Measurements from ENCODE around the gene RAD51B.

The RAD51B gene

GRCh38 chr14:68140076-68140741, 320.6 kb downstream of the RAD51B start (continued):
- no peak for TF ChIP-seq ZNF555 (tag by site-specific recombination; conservative IDR thresholded peaks at IDR 0.05)
- TF ChIP-seq, protein P1, sequence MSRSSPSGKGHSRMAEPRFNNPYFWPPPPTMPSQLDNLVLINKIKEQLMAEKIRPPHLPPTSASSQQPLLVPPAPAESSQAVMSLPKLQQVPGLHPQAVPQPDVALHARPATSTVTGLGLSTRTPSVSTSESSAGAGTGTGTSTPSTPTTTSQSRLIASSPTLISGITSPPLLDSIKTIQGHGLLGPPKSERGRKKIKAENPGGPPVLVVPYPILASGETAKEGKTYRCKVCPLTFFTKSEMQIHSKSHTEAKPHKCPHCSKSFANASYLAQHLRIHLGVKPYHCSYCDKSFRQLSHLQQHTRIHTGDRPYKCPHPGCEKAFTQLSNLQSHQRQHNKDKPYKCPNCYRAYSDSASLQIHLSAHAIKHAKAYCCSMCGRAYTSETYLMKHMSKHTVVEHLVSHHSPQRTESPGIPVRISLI (tag by site-specific recombination; IDR thresholded peaks at IDR 0.05): peak; percentile 49
- TF ChIP-seq ZNF433 (tag by site-specific recombination; IDR thresholded peaks at IDR 0.05; ENCODE audit: low read depth): 0 out of 2 replicates have a peak, but pooled peaks have one; percentile 55
- TF ChIP-seq ZNF398 (tag by site-specific recombination; IDR thresholded peaks at IDR 0.05): peak; percentile 87
- no peak for TF ChIP-seq RBAK (tag by site-specific recombination; IDR thresholded peaks at IDR 0.05)
- TF ChIP-seq ZNF514 (tag by site-specific recombination; IDR thresholded peaks at IDR 0.05): no peak
- peak; percentile 39; the same call in 1 of the 2 replicates for TF ChIP-seq ZNF549 (tag by site-specific recombination; IDR thresholded peaks at IDR 0.05)
- no peak for TF ChIP-seq ZNF621 (tag by site-specific recombination; IDR thresholded peaks at IDR 0.05)
- no peak for TF ChIP-seq SALL2 (tag by site-specific recombination; IDR thresholded peaks at IDR 0.05; ENCODE audit: borderline replicate concordance)
- TF ChIP-seq ZNF133 (tag by site-specific recombination; IDR thresholded peaks at IDR 0.05): no peak
- TF ChIP-seq, protein P2, sequence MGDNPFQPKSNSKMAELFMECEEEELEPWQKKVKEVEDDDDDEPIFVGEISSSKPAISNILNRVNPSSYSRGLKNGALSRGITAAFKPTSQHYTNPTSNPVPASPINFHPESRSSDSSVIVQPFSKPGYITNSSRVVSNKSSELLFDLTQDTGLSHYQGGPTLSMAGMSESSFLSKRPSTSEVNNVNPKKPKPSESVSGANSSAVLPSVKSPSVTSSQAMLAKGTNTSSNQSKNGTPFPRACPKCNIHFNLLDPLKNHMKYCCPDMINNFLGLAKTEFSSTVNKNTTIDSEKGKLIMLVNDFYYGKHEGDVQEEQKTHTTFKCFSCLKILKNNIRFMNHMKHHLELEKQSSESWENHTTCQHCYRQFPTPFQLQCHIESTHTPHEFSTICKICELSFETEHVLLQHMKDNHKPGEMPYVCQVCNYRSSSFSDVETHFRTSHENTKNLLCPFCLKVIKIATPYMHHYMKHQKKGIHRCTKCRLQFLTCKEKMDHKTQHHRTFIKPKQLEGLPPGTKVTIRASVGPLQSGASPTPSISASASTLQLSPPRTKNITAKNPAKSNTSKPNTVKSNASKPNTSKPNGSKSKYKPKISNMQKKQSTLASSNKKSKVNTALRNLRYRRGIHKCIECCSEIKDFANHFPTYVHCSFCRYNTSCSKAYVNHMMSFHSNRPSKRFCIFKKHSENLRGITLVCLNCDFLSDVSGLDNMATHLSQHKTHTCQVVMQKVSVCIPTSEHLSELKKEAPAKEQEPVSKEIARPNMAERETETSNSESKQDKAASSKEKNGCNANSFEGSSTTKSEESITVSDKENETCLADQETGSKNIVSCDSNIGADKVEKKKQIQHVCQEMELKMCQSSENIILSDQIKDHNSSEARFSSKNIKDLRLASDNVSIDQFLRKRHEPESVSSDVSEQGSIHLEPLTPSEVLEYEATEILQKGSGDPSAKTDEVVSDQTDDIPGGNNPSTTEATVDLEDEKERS (tag by site-specific recombination; IDR thresholded peaks at IDR 0.05): no peak
- peak; percentile 72 for TF ChIP-seq ZNF610 (tag by site-specific recombination; IDR thresholded peaks at IDR 0.05; ENCODE audit: borderline replicate concordance)
- TF ChIP-seq ZNF777 (tag by site-specific recombination; IDR thresholded peaks at IDR 0.05; ENCODE audit: borderline replicate concordance): no peak
- no peak for TF ChIP-seq ZNF19 (tag by site-specific recombination; IDR thresholded peaks at IDR 0.05; ENCODE audit: low read depth)
- no peak for TF ChIP-seq ZNF211 (tag by site-specific recombination; IDR thresholded peaks at IDR 0.05; ENCODE audit: low read depth)
- TF ChIP-seq ZNF670 (tag by site-specific recombination; IDR thresholded peaks at IDR 0.05; ENCODE audit: low read depth): no peak
- no peak for TF ChIP-seq MEIS1 (CRISPR knock-in tag; IDR thresholded peaks at IDR 0.05; ENCODE audit: borderline replicate concordance)
- TF ChIP-seq ZNF548 (tag by site-specific recombination; IDR thresholded peaks at IDR 0.05): no peak
- no peak for TF ChIP-seq ZNF423 (tag by site-specific recombination; IDR thresholded peaks at IDR 0.05)
- peak; percentile 96 for TF ChIP-seq BCL11A (tag by site-specific recombination; IDR thresholded peaks at IDR 0.05; ENCODE audit: low read depth)
- peak; percentile 97 for TF ChIP-seq KLF8 (tag by site-specific recombination; IDR thresholded peaks at IDR 0.05)
- TF ChIP-seq ZNF280C (tag by site-specific recombination; IDR thresholded peaks at IDR 0.05): no peak
- TF ChIP-seq ZNF335 (tag by site-specific recombination; conservative IDR thresholded peaks at IDR 0.05): peak; percentile 23
- no peak for TF ChIP-seq ZNF48 (tag by site-specific recombination; IDR thresholded peaks at IDR 0.05)
- TF ChIP-seq ZFP69B (tag by site-specific recombination; IDR thresholded peaks at IDR 0.05): peak; percentile 44
- no peak for TF ChIP-seq ZFHX2 (tag by site-specific recombination; conservative IDR thresholded peaks at IDR 0.05)
- TF ChIP-seq ZNF24 (tag by site-specific recombination; IDR thresholded peaks at IDR 0.05): peak; percentile 97
- TF ChIP-seq ZNF776 (tag by site-specific recombination; IDR thresholded peaks at IDR 0.05; ENCODE audit: borderline replicate concordance): no peak
- no peak for TF ChIP-seq ZNF175 (tag by site-specific recombination; IDR thresholded peaks at IDR 0.05)
- TF ChIP-seq SCRT1 (tag by site-specific recombination; IDR thresholded peaks at IDR 0.05; ENCODE audit: borderline replicate concordance): no peak
- TF ChIP-seq ZBTB17 (tag by site-specific recombination; IDR thresholded peaks at IDR 0.05): peak; percentile 79
- TF ChIP-seq ZBTB7A (tag by site-specific recombination; IDR thresholded peaks at IDR 0.05; ENCODE audit: low read depth): no peak

All from HEK293 (cell line).